HEK293 (cell line): ENCODE measurements around the gene CR1.
"Not testable (repeated sequence)": the region's sequence is repeated elsewhere in the genome, so short reads cannot be mapped to it uniquely, and the experiment has no call there.

Source experiments
- CTCF ChIA-PET: fragments of 350-600 bp; formaldehyde crosslinking; extraction: SDS; loops from one replicate; lab custom pipeline; 2021; ENCODE audit warnings: antibody characterized with exemption; lab: Yijun Ruan, JAX
- POLR2A ChIA-PET: fragments of 300-600 bp; formaldehyde crosslinking; extraction: SDS; loops from one replicate; lab custom pipeline; 2020; ENCODE audit warnings: antibody characterized with exemption, inconsistent platforms; lab: Yijun Ruan, JAX
- H3K27ac ChIP-seq: fragments of 200-500 bp; sonication (Bioruptor generic); 2 replicates; pipeline ENCODE4 v1.5.1; 2014; ENCODE audit warnings: low read depth, low read length, control low read depth, inconsistent platforms; ENCODE audit errors: extremely low read depth
- H3K36me3 ChIP-seq, 2 experiments: fragments of 200-500 bp in 1 of 2; sonication (Bioruptor generic) in 1 of 2; 1 replicate in 1 of 2; 2 replicates in 1 of 2; pipeline ENCODE4 v1.5.1; 2014 to 2017; ENCODE audit warnings: inconsistent platforms in 2 of 2, low read length in 2 of 2; ENCODE audit not compliant: control insufficient read depth in 2 of 2, insufficient read depth in 1 of 2
- H3K4me1 ChIP-seq: fragments of 200-500 bp; sonication (Bioruptor generic); 2 replicates; pipeline ENCODE4 v1.5.1; 2014; ENCODE audit warnings: mild to moderate bottlenecking, low read length, inconsistent platforms; ENCODE audit not compliant: control insufficient read depth, insufficient read depth
- H3K4me3 ChIP-seq: 2 replicates; pipeline ENCODE4 v1.5.1; 2011; ENCODE audit warnings: low read depth, mild to moderate bottlenecking, control low read depth, low read length, moderate library complexity
- H3K9me3 ChIP-seq: fragments of 200-500 bp; sonication (Bioruptor generic); 2 replicates; pipeline ENCODE4 v1.5.1; 2014; ENCODE audit warnings: low read depth, low read length, inconsistent platforms; ENCODE audit not compliant: control insufficient read depth, insufficient read depth
- GFI1B ChIP-seq: fragments of 450-650 bp; formaldehyde crosslinking; IDR thresholded peaks from 2 replicates; pipeline ENCODE4 v1.5.1; 2016; ENCODE audit warnings: missing biosample characterization, missing genetic modification characterization
- OVOL3 ChIP-seq: fragments of 450-650 bp; formaldehyde crosslinking; IDR thresholded peaks from 2 replicates; pipeline ENCODE4 v1.5.1; 2016; ENCODE audit warnings: missing biosample characterization, missing genetic modification characterization
- SCRT2 ChIP-seq: fragments of 450-650 bp; formaldehyde crosslinking; IDR thresholded peaks from 2 replicates; pipeline ENCODE4 v1.5.1; 2016; ENCODE audit warnings: missing biosample characterization, missing genetic modification characterization
- ZIC2 ChIP-seq: fragments of 450-650 bp; formaldehyde crosslinking; IDR thresholded peaks from 2 replicates; pipeline ENCODE4 v1.5.1; 2016; ENCODE audit warnings: missing biosample characterization, missing genetic modification characterization
- ZNF121 ChIP-seq: fragments of 450-650 bp; formaldehyde crosslinking; IDR thresholded peaks from 2 replicates; pipeline ENCODE4 v1.5.1; 2016; ENCODE audit warnings: missing biosample characterization, missing genetic modification characterization
- ZNF16 ChIP-seq: fragments of 450-650 bp; formaldehyde crosslinking; IDR thresholded peaks from 2 replicates; pipeline ENCODE4 v1.5.1; 2016; ENCODE audit warnings: low read depth, missing biosample characterization, missing genetic modification characterization
- ZNF2 ChIP-seq: fragments of 450-650 bp; formaldehyde crosslinking; IDR thresholded peaks from 2 replicates; pipeline ENCODE4 v1.5.1; 2016; ENCODE audit warnings: missing biosample characterization, missing genetic modification characterization
- ZNF366 ChIP-seq: fragments of 450-650 bp; formaldehyde crosslinking; conservative IDR thresholded peaks from 2 replicates; pipeline ENCODE4 v1.5.1; 2016; ENCODE audit warnings: missing biosample characterization, missing genetic modification characterization
- ZNF37A ChIP-seq: fragments of 450-650 bp; IDR thresholded peaks from 2 replicates; pipeline ENCODE4 v1.5.1; 2018; ENCODE audit warnings: missing biosample characterization, missing genetic modification characterization
- ZNF394 ChIP-seq: fragments of 450-650 bp; formaldehyde crosslinking; IDR thresholded peaks from 2 replicates; pipeline ENCODE4 v1.5.1; 2016; ENCODE audit warnings: missing biosample characterization, missing genetic modification characterization, mild to moderate bottlenecking, moderate library complexity, borderline replicate concordance
- ZNF521 ChIP-seq: fragments of 450-650 bp; formaldehyde crosslinking; IDR thresholded peaks from 2 replicates; pipeline ENCODE4 v1.5.1; 2017; ENCODE audit warnings: missing biosample characterization, mild to moderate bottlenecking, missing genetic modification characterization
- ZNF560 ChIP-seq: fragments of 450-650 bp; formaldehyde crosslinking; IDR thresholded peaks from 2 replicates; pipeline ENCODE4 v1.5.1; 2017; ENCODE audit warnings: missing biosample characterization, missing genetic modification characterization, borderline replicate concordance
- ZNF585B ChIP-seq: fragments of 450-650 bp; formaldehyde crosslinking; IDR thresholded peaks from 2 replicates; pipeline ENCODE4 v1.5.1; 2016; ENCODE audit warnings: missing biosample characterization, missing genetic modification characterization
- ZNF660 ChIP-seq: fragments of 450-650 bp; IDR thresholded peaks from 2 replicates; pipeline ENCODE4 v1.5.1; 2018; ENCODE audit warnings: missing biosample characterization, mild to moderate bottlenecking, missing genetic modification characterization
- ZNF664 ChIP-seq: fragments of 450-650 bp; formaldehyde crosslinking; IDR thresholded peaks from 2 replicates; pipeline ENCODE4 v1.5.1; 2016; ENCODE audit warnings: missing biosample characterization, missing genetic modification characterization
- ZNF670 ChIP-seq: fragments of 450-650 bp; formaldehyde crosslinking; IDR thresholded peaks from 2 replicates; pipeline ENCODE4 v1.5.1; 2016; ENCODE audit warnings: missing biosample characterization, missing genetic modification characterization, low read depth
- ZNF792 ChIP-seq: fragments of 450-650 bp; formaldehyde crosslinking; IDR thresholded peaks from 2 replicates; pipeline ENCODE4 v1.5.1; 2016; ENCODE audit warnings: missing biosample characterization, missing genetic modification characterization
- TF ChIP-seq, protein P1 (sequence below): fragments of 450-650 bp; formaldehyde crosslinking; IDR thresholded peaks from 2 replicates; pipeline ENCODE4 v1.5.1; 2016; ENCODE audit warnings: missing biosample characterization, missing genetic modification characterization

The CR1 gene

DNA sequence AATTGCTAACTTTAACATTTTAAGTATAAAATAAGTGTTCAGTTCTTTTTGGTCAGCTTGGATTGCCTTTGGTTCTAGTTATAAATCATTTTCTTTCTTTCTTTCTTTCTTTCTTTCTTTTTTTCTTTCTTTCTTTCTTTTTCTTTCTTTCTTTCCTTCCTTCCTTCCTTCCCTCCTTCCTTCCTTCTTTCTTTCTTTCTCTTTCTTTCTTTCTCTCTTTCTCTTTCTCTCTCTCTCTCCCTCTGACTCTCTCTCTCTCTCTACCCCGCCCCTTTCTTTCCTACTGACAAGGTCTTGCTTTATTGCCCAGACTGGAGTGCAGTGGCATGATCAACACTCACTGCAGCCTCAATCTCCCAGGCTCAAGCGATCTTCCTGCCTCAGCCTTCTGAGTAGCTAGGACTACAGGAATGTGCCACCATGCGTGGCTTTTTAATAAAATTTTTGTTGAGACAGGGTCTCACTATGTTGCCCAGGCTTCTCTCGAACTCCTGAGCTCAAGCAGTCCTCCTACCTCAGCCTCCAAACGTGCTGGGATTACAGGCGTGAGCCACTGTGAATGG lies 187.0 kb downstream of the CR1 start:
- TF ChIP-seq ZNF121 (tag by site-specific recombination) = 0 out of 2 replicates have a peak, but pooled peaks have one; percentile 18
- TF ChIP-seq ZNF366 (tag by site-specific recombination) = peak; percentile 82
- CTCF ChIA-PET = interaction anchor here (0.7 kb wide), 1 partner anchor 1264 kb away, joined by 4 read pairs; no protein-coding TSS in a partner anchor
- H3K4me3 ChIP-seq, H3K4me1 ChIP-seq, POLR2A ChIA-PET, H3K9me3 ChIP-seq, H3K27ac ChIP-seq, H3K36me3 ChIP-seq: not testable (repeated sequence)

DNA sequence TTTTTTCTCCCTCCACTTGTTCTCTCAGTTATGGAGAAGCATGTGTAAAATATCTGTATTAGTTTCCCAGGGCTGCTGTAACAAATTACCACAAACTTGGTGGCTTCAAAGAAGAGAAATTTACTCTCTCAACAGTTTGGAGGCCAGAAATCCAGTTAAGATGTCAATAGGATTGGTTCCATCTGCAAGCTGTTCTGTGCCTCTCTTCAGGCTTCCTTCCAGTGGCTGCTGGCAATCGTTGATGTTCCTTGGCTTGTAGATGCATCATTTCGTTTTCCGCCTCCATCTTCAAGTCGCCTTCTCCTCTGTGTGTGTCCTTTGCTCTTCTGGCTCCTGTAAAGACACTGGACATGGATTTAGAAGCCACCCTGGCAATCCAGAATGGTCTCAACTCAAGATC lies 194.6 kb downstream of the CR1 start:
- H3K4me1 ChIP-seq, POLR2A ChIA-PET, H3K36me3 ChIP-seq, H3K27ac ChIP-seq, H3K4me3 ChIP-seq, H3K9me3 ChIP-seq: not testable (repeated sequence)
- CTCF ChIA-PET = interaction anchor here (0.6 to 0.9 kb wide), 2 partner anchors 65 to 107 kb away, joined by 3 to 4 read pairs; no protein-coding TSS in a partner anchor

DNA sequence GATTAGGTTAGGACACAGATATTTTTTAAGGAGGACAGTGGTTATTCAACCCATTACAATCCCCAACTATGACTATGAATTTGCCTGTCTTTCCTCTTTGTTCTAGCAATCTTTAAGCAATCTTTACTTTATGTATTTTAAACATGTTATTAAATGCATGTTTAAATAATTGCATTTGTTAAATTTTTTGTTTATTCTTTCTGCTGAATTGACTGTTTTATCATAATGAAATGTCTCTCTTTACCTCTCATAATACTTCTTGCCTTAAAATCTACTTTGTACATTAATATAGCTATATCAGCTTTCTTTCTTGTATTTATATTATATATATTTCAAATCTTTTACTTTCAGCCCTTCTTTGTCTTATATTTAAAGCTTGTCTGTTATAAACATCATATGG lies 195.1 kb downstream of the CR1 start:
- H3K4me1 ChIP-seq = no peaks in the 10 kb centered on the region
- H3K36me3 ChIP-seq = no peaks in the 10 kb centered on the region
- H3K4me3 ChIP-seq = no peak overlapping the region
- POLR2A ChIA-PET = no interaction called here
- H3K27ac ChIP-seq = no peak overlapping the region
- TF ChIP-seq ZNF37A (no peak), ZNF670 (no peak), GFI1B (tag by site-specific recombination) (no peak), ZIC2 (tag by site-specific recombination) (no peak), ZNF394 (tag by site-specific recombination) (no peak), ZNF664 (tag by site-specific recombination) (no peak), ZNF560 (no peak), ZNF660 (tag by site-specific recombination) (no peak), ZNF521 (no peak), ZNF585B (tag by site-specific recombination) (no peak), ZNF2 (tag by site-specific recombination) (no peak), ZNF16 (tag by site-specific recombination) (no peak), OVOL3 (tag by site-specific recombination) (no peak), SCRT2 (no peak), ZNF792 (tag by site-specific recombination) (no peak)
- TF ChIP-seq, protein P1, sequence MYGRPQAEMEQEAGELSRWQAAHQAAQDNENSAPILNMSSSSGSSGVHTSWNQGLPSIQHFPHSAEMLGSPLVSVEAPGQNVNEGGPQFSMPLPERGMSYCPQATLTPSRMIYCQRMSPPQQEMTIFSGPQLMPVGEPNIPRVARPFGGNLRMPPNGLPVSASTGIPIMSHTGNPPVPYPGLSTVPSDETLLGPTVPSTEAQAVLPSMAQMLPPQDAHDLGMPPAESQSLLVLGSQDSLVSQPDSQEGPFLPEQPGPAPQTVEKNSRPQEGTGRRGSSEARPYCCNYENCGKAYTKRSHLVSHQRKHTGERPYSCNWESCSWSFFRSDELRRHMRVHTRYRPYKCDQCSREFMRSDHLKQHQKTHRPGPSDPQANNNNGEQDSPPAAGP (tag by site-specific recombination) = no peak
- no peaks in the 10 kb centered on the region for H3K9me3 ChIP-seq
- CTCF ChIA-PET = interaction anchor here (0.6 to 1.1 kb wide), 3 partner anchors 65 to 188 kb away, joined by 3 to 4 read pairs (median 3); no protein-coding TSS in a partner anchor
